ENCODE data around the gene ADCY2. TPM values are rescaled to one million over a fixed set of nuclear protein-coding genes. Genes with fewer than 3 reads are reported as not detected.
A peak's percentile ranks its signal among the peaks of the same experiment; 100 is the strongest.

ADCY2 gene
- total and polyA plus RNA-seq, 9 of the 15 experiments (the other 6 are each of a cell fraction or from before 2014, with no cell fraction given) = 0.01 to 0.15 (median 0.03) TPM; not detected in 5

GRCh38 chr5:7759257-7759871 lies 363.4 kb downstream of the ADCY2 start:
- no peaks in the 10 kb centered on the region for H3K36me3 ChIP-seq (ENCODE audit: control insufficient read depth, insufficient read depth, low read length)
- no peaks in the 10 kb centered on the region for H3K9me3 ChIP-seq (replicated peaks; ENCODE audit: control insufficient read depth, insufficient read depth, low read depth, low read length)
- H3K79me2 ChIP-seq (ENCODE audit: control insufficient read depth, insufficient read depth, low read length) = no peaks in the 10 kb centered on the region
- TF ChIP-seq RBM22 (IDR thresholded peaks at IDR 0.05; ENCODE audit: low read depth, low read length, poor library complexity, severe bottlenecking) (no peak), ZBTB43 (CRISPR knock-in tag; IDR thresholded peaks at IDR 0.05) (no peak), JUNB (CRISPR knock-in tag; conservative IDR thresholded peaks at IDR 0.05) (peak; percentile 55; the same call in 1 of the 2 replicates), SAFB (IDR thresholded peaks at IDR 0.05; ENCODE audit: borderline replicate concordance, low read depth, low read length) (no peak), CEBPG (CRISPR knock-in tag; IDR thresholded peaks at IDR 0.05) (no peak), CEBPG (tag; conservative IDR thresholded peaks at IDR 0.05 in 1 of 2, IDR thresholded peaks at IDR 0.05 in 1 of 2) (no peak), ATF7 (IDR thresholded peaks at IDR 0.05) (0 out of 2 replicates have a peak, but pooled peaks have one; percentile 27)
- TF ChIP-seq, protein P1, sequence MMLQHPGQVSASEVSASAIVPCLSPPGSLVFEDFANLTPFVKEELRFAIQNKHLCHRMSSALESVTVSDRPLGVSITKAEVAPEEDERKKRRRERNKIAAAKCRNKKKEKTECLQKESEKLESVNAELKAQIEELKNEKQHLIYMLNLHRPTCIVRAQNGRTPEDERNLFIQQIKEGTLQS (IDR thresholded peaks at IDR 0.05) = peak; percentile 64
- TF ChIP-seq, protein P1 (CRISPR knock-in tag; conservative IDR thresholded peaks at IDR 0.05) = no peak
- H3K4me3 ChIP-seq = no peak overlapping the region
- ChIA-PET CTCF (ENCODE audit: low intra/inter-chr PET ratio) (no interaction called here), POLR2A (interaction anchor here (0.5 kb wide), 1 partner anchor 535 kb away, joined by 5 read pairs; no protein-coding TSS in a partner anchor)
- DNase-seq (ENCODE audit: extremely low read depth in 1 of 4, low spot score in 3 of 4) (no peak), ATAC-seq (no peak), FAIRE-seq (no peak)
- H3K9me1 ChIP-seq (ENCODE audit: control insufficient read depth, insufficient read depth, low read length) = no peaks in the 10 kb centered on the region
- no peak overlapping the region for H2AFZ ChIP-seq (ENCODE audit: low read depth, low read length)
- in situ Hi-C loops (cut with MboI) (loop anchor here (10.0 kb wide), 1 partner anchor 935 kb away; no protein-coding TSS in a partner anchor), intact Hi-C loops (cut with micrococcal nuclease) (loop anchor here (5.0 kb wide), 1 partner anchor 98 kb away; no protein-coding TSS in a partner anchor)
- no peak overlapping the region for H3K4me2 ChIP-seq (ENCODE audit: insufficient read depth, low read length)
- H3K27me3 ChIP-seq (ENCODE audit: control insufficient read depth in 2 of 2, insufficient read depth in 2 of 2, low read length in 2 of 2) = peaks cover 6 to 24% of the 10 kb centered on the region in 2 experiments
- no peak overlapping the region for H3K9ac ChIP-seq (ENCODE audit: insufficient read depth in 1 of 2, low read depth in 2 of 2, low read length in 2 of 2)
- BruUV-seq (replicated peaks) = no TSS peak
- no peaks in the 10 kb centered on the region for H4K20me1 ChIP-seq (replicated peaks; ENCODE audit: control insufficient read depth, insufficient read depth, low read length)
- 0% methylated on average over 7 of the region's 8 CpGs for WGBS (ENCODE audit: insufficient coverage, low coverage, missing lambda C conversion rate)
- no peak overlapping the region for H3K27ac ChIP-seq (ENCODE audit: extremely low read depth, low read depth, low read length)
- no peaks in the 10 kb centered on the region for H3K4me1 ChIP-seq (replicated peaks in 1 of 2; ENCODE audit: control insufficient read depth in 2 of 2, insufficient read depth in 2 of 2, low read length in 2 of 2)

Data from K562 (cell line).